Measurements from ENCODE around the gene DDX39B. TPM values are rescaled to one million over a fixed set of nuclear protein-coding genes. Genes with fewer than 3 reads are reported as not detected.
"Not testable (repeated sequence)": the region's sequence is repeated elsewhere in the genome, so short reads cannot be mapped to it uniquely, and the experiment has no call there.

Gene DDX39B
- total and polyA plus RNA-seq, 2 of the 4 experiments (the other 2 are of a cell fraction): 371 to 796 TPM

DNA sequence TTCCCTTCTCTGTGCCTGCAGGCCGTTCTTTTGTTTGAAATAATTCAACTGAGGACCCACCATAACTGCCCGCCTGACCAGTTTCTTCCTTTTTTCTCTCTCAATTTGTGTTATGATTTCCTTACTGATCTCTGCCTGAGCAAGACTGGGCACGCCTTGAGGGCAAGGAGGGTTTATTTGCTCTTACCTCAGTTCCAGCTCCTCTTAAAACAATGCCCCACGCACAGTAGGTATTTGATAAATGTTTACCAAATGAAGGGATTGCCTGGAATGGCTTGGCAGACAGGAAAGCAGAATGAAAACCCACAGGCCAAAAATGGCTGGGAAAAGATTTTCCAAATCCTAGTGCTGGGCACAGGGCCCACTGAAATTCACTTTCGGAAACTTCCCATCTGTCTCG is 54.1 kb downstream of the DDX39B start:
- H3K4me3 ChIP-seq (ENCODE audit: insufficient read depth, low read depth, low read length); H3K9ac ChIP-seq (ENCODE audit: low read depth, low read length); H3K79me1 ChIP-seq (ENCODE audit: low read depth in 1 of 2, low read length in 2 of 2); H3K27me3 ChIP-seq (ENCODE audit: control insufficient read depth, insufficient read depth, low read length); DNase-seq; H2BK15ac ChIP-seq (ENCODE audit: low read depth, low read length); H4K91ac ChIP-seq (ENCODE audit: insufficient read depth, low read depth, low read length); H3K4me1 ChIP-seq (ENCODE audit: control insufficient read depth, insufficient read depth, low read length); H3K9me1 ChIP-seq (ENCODE audit: insufficient read depth, low read length); H3K36me3 ChIP-seq (ENCODE audit: control insufficient read depth, insufficient read depth, low read length); in situ Hi-C loops (cut with MboI; ENCODE audit: low sequenced_read_pairs); H4K20me1 ChIP-seq (ENCODE audit: insufficient read depth, low read length); H2AK5ac ChIP-seq (ENCODE audit: low read depth, low read length); H2AK9ac ChIP-seq (replicated peaks; ENCODE audit: low read depth, low read length, poor library complexity); CTCF ChIA-PET; H2AFZ ChIP-seq (replicated peaks; ENCODE audit: low read length, poor library complexity); POLR2A ChIA-PET (ENCODE audit: unreplicated experiment); intact Hi-C loops (cut with micrococcal nuclease); H3K9me3 ChIP-seq (ENCODE audit: control insufficient read depth, insufficient read depth, low read length); H2BK5ac ChIP-seq (ENCODE audit: low read depth, low read length, poor library complexity, severe bottlenecking); ATAC-seq (ENCODE audit: low read depth); H3K14ac ChIP-seq (replicated peaks; ENCODE audit: low read depth, low read length); H3K56ac ChIP-seq (ENCODE audit: extremely low read depth, insufficient read depth, low read length); H3K27ac ChIP-seq (ENCODE audit: insufficient read depth, low read length); BruUV-seq (replicated peaks); dilution Hi-C loops (cut with HindIII; ENCODE audit: low sequenced_read_pairs, unreplicated experiment); H3K4me2 ChIP-seq (ENCODE audit: low read depth, low read length); H3K23ac ChIP-seq (ENCODE audit: low read depth, low read length): not testable (repeated sequence)
- Histone ChIP-seq H4K8ac (ENCODE audit: low read depth in 2 of 2, low read length in 2 of 2) (0 out of 4 replicates have a peak overlapping the region, but pooled peaks of 1 of the 2 experiments have one; percentile 6), H4K5ac (ENCODE audit: low read depth, low read length) (peak overlapping the region; percentile 73; the same call in 1 of the 2 replicates), H3K4ac (ENCODE audit: low read depth, low read length) (peak overlapping the region; percentile 58; the same call in 1 of the 2 replicates), H3K18ac (ENCODE audit: low read depth, low read length) (peak overlapping the region; percentile 64; the same call in 1 of the 2 replicates), H2BK20ac (ENCODE audit: low read depth, low read length) (peak overlapping the region; percentile 9; the same call in 1 of the 2 replicates), H2BK120ac (ENCODE audit: low read depth, low read length) (peak overlapping the region; percentile 10; the same call in 1 of the 2 replicates)
- WGBS, 2 experiments (ENCODE audit: extremely low coverage in 2 of 2, insufficient read length in 1 of 2): no CpG with 5 or more reads among the region's 6 CpGs

- DNase-seq; H3K4me2 ChIP-seq (ENCODE audit: low read depth, low read length); in situ Hi-C loops (cut with MboI; ENCODE audit: low sequenced_read_pairs); H2BK20ac ChIP-seq (ENCODE audit: low read depth, low read length); H2AFZ ChIP-seq (replicated peaks; ENCODE audit: low read length, poor library complexity); H3K9me3 ChIP-seq (ENCODE audit: control insufficient read depth, insufficient read depth, low read length); dilution Hi-C loops (cut with HindIII; ENCODE audit: low sequenced_read_pairs, unreplicated experiment); H3K79me1 ChIP-seq (ENCODE audit: low read depth in 1 of 2, low read length in 2 of 2); H3K18ac ChIP-seq (ENCODE audit: low read depth, low read length); intact Hi-C loops (cut with micrococcal nuclease); H2BK120ac ChIP-seq (ENCODE audit: low read depth, low read length); H3K27ac ChIP-seq (ENCODE audit: insufficient read depth, low read length); H3K4ac ChIP-seq (ENCODE audit: low read depth, low read length); H2AK5ac ChIP-seq (ENCODE audit: low read depth, low read length); H3K27me3 ChIP-seq (ENCODE audit: control insufficient read depth, insufficient read depth, low read length); H3K36me3 ChIP-seq (ENCODE audit: control insufficient read depth, insufficient read depth, low read length); POLR2A ChIA-PET (ENCODE audit: unreplicated experiment); H4K20me1 ChIP-seq (ENCODE audit: insufficient read depth, low read length); H4K5ac ChIP-seq (ENCODE audit: low read depth, low read length); H3K9ac ChIP-seq (ENCODE audit: low read depth, low read length); H3K9me1 ChIP-seq (ENCODE audit: insufficient read depth, low read length); H4K8ac ChIP-seq (ENCODE audit: low read depth in 2 of 2, low read length in 2 of 2); H3K4me3 ChIP-seq (ENCODE audit: insufficient read depth, low read depth, low read length); H3K14ac ChIP-seq (replicated peaks; ENCODE audit: low read depth, low read length); BruUV-seq (replicated peaks); H2BK5ac ChIP-seq (ENCODE audit: low read depth, low read length, poor library complexity, severe bottlenecking); H3K23ac ChIP-seq (ENCODE audit: low read depth, low read length); H2AK9ac ChIP-seq (replicated peaks; ENCODE audit: low read depth, low read length, poor library complexity); H3K56ac ChIP-seq (ENCODE audit: extremely low read depth, insufficient read depth, low read length); H2BK15ac ChIP-seq (ENCODE audit: low read depth, low read length); H3K4me1 ChIP-seq (ENCODE audit: control insufficient read depth, insufficient read depth, low read length); H4K91ac ChIP-seq (ENCODE audit: insufficient read depth, low read depth, low read length): not testable (repeated sequence)
- ATAC-seq (ENCODE audit: low read depth): peak; percentile 73
- WGBS, 2 experiments (ENCODE audit: extremely low coverage in 2 of 2, insufficient read length in 1 of 2): no CpG with 5 or more reads among the region's 9 CpGs
- CTCF ChIA-PET: interaction anchor here (0.7 kb wide), 1 partner anchor 310 kb away, joined by 3 read pairs; no protein-coding TSS in a partner anchor
Measured at GRCh38 chr6:31486065-31486837, 55.6 kb downstream of the DDX39B start.
